Activated CD4-positive, alpha-beta T cell treated with anti-CD3 and anti-CD28 coated beads, Interleukin-2, amount 10 ng/mL, durations not matched to agents 24 days and 14 days (primary cell): ENCODE measurements around the gene PLEKHA8. TPM values are rescaled to one million over a fixed set of nuclear protein-coding genes. Genes with fewer than 3 reads are reported as not detected.

ENCODE experiments used
- total RNA-seq: library from RNA; stranded (reverse); gene quantifications from 2 replicates; pipeline ENCODE4 v1.2.3, GENCODE V29; 2022

Gene PLEKHA8
- total RNA-seq, 1 donor from 2014 or later: 10.7 TPM

Other genes starting within 250 kb of the PLEKHA8 start
- not detected in 2 replicates for gene WIPF3, start 221.9 kb upstream of the PLEKHA8 start, total RNA-seq
- 0.66 and 0.84 TPM in 2 replicates for gene SCRN1, start 38.6 kb upstream of the PLEKHA8 start, total RNA-seq
- 8.2 and 8.6 TPM in 2 replicates for gene FKBP14, start 1.7 kb upstream of the PLEKHA8 start, total RNA-seq
- 3.8 and 4.2 TPM in 2 replicates for gene MTURN, start 106.6 kb downstream of the PLEKHA8 start, total RNA-seq